Activated gamma-delta T cell treated with anti-CD3 and anti-CD28 coated beads, Interleukin-2, amount 50 U/mL, for 16 hours (primary cell): ENCODE data around the gene FMN1.
"Not testable (repeated sequence)": the region's sequence is repeated elsewhere in the genome, so short reads cannot be mapped to it uniquely, and the experiment has no call there.

ENCODE experiments used
- DNase-seq: peaks from one replicate; pipeline ENCODE4 v3.0.0-alpha.2; 2020; ENCODE audit warnings: low read depth

Gene FMN1

GRCh38 chr15:32970847-32971246 lies 223.7 kb downstream of the FMN1 start:
- no peak for DNase-seq

GRCh38 chr15:32967521-32967920 lies 227.0 kb downstream of the FMN1 start:
- no peak for DNase-seq

GRCh38 chr15:32966512-32966911 lies 228.0 kb downstream of the FMN1 start:
- DNase-seq, result no peak

- DNase-seq, result no peak
Measured at GRCh38 chr15:32965897-32966296, 228.6 kb downstream of the FMN1 start.

GRCh38 chr15:32959077-32959476 lies 235.4 kb downstream of the FMN1 start:
- no peak for DNase-seq

GRCh38 chr15:32957219-32957618 lies 237.3 kb downstream of the FMN1 start:
- DNase-seq, result no peak

- no peak for DNase-seq
Measured at GRCh38 chr15:32956711-32957110, 237.8 kb downstream of the FMN1 start.

- DNase-seq, result no peak
Measured at GRCh38 chr15:32956006-32956405, 238.5 kb downstream of the FMN1 start.

GRCh38 chr15:32953533-32953910 lies 241.0 kb downstream of the FMN1 start:
- DNase-seq, result no peak

- no peak for DNase-seq
Measured at GRCh38 chr15:32952901-32953532, 241.5 kb downstream of the FMN1 start.

GRCh38 chr15:32951736-32952464 lies 242.6 kb downstream of the FMN1 start:
- DNase-seq, result no peak

GRCh38 chr15:32950051-32950450 lies 244.5 kb downstream of the FMN1 start:
- DNase-seq, result not testable (repeated sequence)

GRCh38 chr15:32946210-32946609 lies 248.3 kb downstream of the FMN1 start:
- DNase-seq, result no peak

- no peak for DNase-seq
Measured at GRCh38 chr15:32944431-32944830, 250.1 kb downstream of the FMN1 start.

- no peak for DNase-seq
Measured at GRCh38 chr15:32943711-32944110, 250.8 kb downstream of the FMN1 start.

GRCh38 chr15:32942401-32942841 lies 252.1 kb downstream of the FMN1 start:
- no peak for DNase-seq

- no peak for DNase-seq
Measured at GRCh38 chr15:32941823-32942222, 252.7 kb downstream of the FMN1 start.

- DNase-seq, result no peak
Measured at GRCh38 chr15:32936976-32937375, 257.5 kb downstream of the FMN1 start.

GRCh38 chr15:32936283-32936918 lies 258.1 kb downstream of the FMN1 start:
- DNase-seq, result no peak

- no peak for DNase-seq
Measured at GRCh38 chr15:32935139-32935538, 259.4 kb downstream of the FMN1 start.

- DNase-seq, result no peak
Measured at GRCh38 chr15:32933236-32933635, 261.3 kb downstream of the FMN1 start.

- no peak for DNase-seq
Measured at GRCh38 chr15:32928876-32929275, 265.6 kb downstream of the FMN1 start.

- no peak for DNase-seq
Measured at GRCh38 chr15:32927124-32927523, 267.4 kb downstream of the FMN1 start.
